Non-pigmented ciliary epithelial cell (primary cell): ENCODE results near the gene NTSR1.

Source experiments
- DNase-seq: peaks from one replicate; pipeline ENCODE4 v3.0.0-alpha.2; 2010; ENCODE audit warnings: low read depth

NTSR1 gene

DNA sequence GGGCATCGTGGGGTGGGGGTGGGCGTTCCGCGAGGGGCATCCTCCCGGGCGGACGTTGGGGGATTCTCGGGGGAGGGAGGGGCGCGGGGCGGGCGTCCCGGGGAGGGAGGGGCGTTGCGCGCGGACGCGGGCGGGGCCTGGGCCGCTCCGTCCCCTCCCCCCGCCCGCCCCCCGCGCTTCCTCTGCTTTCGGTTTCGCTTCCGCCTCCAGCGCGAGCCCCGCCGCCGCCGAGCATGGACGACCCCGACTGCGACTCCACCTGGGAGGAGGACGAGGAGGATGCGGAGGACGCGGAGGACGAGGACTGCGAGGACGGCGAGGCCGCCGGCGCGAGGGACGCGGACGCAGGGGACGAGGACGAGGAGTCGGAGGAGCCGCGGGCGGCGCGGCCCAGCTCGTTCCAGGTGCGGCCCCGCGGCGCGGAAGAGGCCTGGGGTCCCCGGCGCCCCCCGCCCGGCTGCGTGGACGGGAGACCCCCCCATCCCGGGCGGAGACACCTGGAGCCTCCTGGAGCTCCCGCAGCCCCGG is 96.1 kb downstream of the NTSR1 start, which contains the start of gene OGFR:
OGFR (plus strand) TSS at position 209 of the 528 bp plus-strand sequence; CDS start at position 234, 25 bp downstream.
- no peak for DNase-seq

- no peak for DNase-seq
Observed at GRCh38 chr20:62805155-62805710, 96.6 kb downstream of the NTSR1 start.

DNA sequence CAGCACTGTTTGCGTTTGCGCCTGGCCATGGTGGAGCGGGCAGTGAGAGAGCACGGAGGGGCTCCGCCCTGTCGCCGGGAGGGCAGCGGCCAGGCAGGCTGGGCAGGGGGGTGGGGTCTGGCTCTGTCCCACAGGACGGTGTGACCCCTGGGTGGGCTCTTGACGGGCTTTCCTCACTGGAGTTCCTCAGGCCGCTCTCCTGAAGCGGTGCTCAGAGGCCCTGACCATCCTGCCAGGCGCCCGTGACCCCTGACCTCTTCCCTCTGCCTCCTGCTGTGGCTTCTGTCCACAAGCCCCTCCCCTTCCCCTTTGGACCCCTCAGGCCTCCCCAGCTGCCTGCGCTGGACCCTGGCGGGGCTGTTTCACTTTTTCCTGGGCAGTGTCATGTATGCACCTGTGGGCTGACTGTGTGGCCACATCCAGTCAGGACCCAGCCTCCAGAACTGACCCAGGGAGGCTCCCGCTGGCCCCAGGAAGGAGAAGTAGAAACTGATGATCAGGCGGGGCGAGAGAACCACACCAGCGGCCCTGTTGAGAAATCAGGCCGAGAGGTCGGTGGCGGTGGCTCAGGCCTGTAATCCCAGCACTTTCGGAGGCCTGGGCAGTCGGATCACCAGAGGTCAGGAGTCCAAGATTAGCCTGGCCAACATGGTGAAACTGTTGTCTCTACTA is 97.2 kb downstream of the NTSR1 start:
- DNase-seq = no peak

DNA sequence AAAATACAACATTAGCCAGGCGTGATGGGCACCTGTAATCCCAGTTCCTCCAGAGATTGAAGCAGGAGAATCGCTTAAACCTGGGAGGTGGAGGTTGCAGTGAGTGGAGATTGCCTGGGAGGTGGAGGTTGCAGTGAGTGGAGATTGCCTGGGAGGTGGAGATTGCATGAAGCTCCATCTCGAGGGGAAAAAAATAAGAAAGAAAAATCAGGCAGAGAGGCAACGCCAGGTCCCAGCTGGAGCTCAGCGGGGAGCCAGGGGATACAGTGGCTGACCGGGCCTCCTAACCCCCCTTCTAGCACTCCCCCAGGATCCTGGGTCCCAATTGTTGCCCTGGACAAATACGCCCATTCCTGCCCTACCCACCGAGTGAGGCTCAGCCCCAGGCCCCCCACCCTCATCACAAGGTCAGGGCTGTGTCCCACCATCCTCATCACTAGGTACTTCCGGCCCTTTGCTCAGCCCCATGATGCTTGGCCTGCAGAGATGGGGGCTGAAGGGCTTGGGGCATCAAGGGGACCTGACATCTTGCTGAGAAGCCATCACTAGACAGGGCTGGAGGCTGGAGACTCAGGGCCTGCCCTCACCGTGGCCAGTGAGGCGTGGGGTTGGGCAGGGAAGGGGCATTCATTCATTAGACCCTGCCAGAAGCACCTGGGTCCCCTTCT is 97.9 kb downstream of the NTSR1 start:
- DNase-seq = no peak

DNA sequence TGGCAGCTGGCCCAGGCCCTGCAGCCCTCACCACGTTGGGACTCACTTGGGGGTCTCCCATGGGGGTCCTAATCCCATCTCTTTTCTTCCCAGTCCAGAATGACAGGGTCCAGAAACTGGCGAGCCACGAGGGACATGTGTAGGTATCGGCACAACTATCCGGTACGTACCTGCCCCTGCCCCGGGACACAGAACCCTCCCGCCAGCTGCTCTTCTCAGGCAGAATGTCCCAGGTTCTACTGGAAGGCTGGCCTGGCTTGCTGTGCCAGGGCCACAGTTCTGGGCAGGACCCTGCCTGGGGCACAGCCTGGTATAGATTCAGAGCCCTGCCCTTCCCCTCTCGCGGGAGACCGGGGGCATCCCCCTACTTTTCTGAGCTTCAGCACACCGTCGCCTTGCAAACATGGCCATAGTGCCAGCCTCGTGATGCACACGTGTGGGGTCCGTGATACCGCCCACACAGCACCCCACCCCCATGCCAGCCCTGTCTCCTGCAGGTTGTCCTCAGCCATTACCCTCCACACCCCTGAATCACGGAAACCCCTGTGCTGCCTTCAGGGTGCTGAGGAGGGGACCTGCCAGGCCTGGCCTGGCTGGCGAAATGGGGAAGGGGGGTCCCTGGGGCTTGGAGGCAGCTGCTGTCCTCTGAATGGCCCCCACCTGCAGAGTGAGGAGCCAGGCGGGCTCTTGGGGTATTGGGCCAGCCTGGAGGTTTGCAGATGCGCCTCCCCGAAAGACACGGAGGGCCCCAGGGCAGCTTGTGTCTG is 99.0 kb downstream of the NTSR1 start:
- DNase-seq = no peak

GRCh38 chr20:62808211-62808865 is 99.7 kb downstream of the NTSR1 start:
- no peak for DNase-seq

DNA sequence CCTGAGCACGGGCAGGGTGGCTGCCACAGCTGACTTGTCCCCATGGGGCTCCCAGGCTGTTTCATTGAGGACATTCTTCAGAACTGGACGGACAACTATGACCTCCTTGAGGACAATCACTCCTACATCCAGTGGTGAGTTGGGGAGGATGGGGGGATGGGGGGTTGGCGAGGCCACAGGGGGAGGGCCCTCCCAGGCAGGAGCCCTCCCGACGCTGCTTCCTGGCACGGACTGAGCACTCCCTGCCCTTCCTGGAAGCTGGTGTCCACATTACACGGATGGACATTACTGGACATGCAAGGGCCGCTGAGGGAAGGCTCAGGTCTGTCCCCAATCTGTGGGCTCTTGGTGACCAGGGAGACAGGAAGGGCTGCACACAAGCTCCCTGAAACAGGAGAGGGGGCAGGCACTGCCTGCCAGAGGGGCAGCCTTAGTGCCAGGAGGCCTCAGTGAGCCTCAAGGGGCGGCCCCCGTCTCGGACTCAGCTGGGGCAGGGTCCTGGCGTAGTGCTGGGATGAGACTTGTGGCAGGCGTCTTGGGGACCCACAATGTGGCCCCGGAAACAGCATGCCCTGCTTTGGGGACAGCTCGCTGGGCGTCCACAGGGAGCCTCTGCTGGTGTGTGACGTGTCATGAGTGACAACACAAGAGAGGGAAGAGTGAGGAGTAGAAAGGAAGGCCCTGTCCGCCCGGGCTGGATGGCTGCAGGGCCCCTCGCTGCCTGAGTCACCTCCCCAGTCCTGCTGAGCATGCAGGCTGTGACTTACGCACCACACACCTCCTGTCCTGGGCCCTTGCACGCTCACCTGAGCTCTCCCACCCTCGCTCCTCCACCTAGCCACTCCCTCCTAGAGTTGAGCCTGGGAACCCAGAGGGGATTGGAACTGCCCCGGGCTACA is 101.1 kb downstream of the NTSR1 start:
- no peak for DNase-seq

- DNase-seq = no peak
Observed at GRCh38 chr20:62811320-62811719, 102.7 kb downstream of the NTSR1 start.

GRCh38 chr20:62811720-62812119 is 103.1 kb downstream of the NTSR1 start:
- DNase-seq = no peak
